K562 (cell line): ENCODE data around the gene PRPS1L1.

Experiments
- CTCF ChIP-seq, 3 experiments: IDR thresholded peaks in 2 of 3; conservative IDR thresholded peaks in 1 of 3; 2 replicates each; pipeline ENCODE4 v1.5.1; 2011 to 2012; ENCODE audit warnings: low read length in 3 of 3, mild to moderate bottlenecking in 3 of 3, control low read depth in 2 of 3, improper control_type of control experiment in 1 of 3, inconsistent platforms in 1 of 3, low read depth in 1 of 3, mixed read lengths in 1 of 3, moderate library complexity in 1 of 3; ENCODE audit not compliant: insufficient read depth in 2 of 3
- GATA2 ChIP-seq: sonication (generic); formaldehyde crosslinking; IDR thresholded peaks from 2 replicates; pipeline ENCODE4 v1.4.0; 2020; ENCODE audit warnings: mild to moderate bottlenecking, missing genetic modification reagents
- SPI1 ChIP-seq: IDR thresholded peaks from 2 replicates; pipeline ENCODE4 v1.6.1; 2011; ENCODE audit warnings: low read depth, low read length, control low read depth, borderline replicate concordance

GRCh38 chr7:17984288-17984687 is 43.4 kb downstream of the PRPS1L1 start:
- no peak for TF ChIP-seq GATA2
- no peak for TF ChIP-seq SPI1
- TF ChIP-seq CTCF (IDR thresholded peaks at IDR 0.05 in 2 of 3, conservative IDR thresholded peaks at IDR 0.05 in 1 of 3; ENCODE audit: insufficient read depth in 2 of 3, low read depth in 1 of 3, low read length in 3 of 3): no peak
